Muscle of leg (tissue), 16 donors: Measurements from ENCODE around the gene MR1. TPM values are rescaled to one million over a fixed set of nuclear protein-coding genes. Genes with fewer than 3 reads are reported as not detected.

Experiments used
- DNase-seq: peaks from one replicate; pipeline ENCODE4 v3.0.0; 2013
- H3K27ac ChIP-seq: one replicate; pipeline ENCODE4 v1.5.1; 2013; ENCODE audit warnings: mild to moderate bottlenecking, low read length, control low read depth
- H3K27me3 ChIP-seq: one replicate; pipeline ENCODE4 v1.6.1; 2013; ENCODE audit warnings: low read length; ENCODE audit not compliant: control insufficient read depth, insufficient read depth
- H3K36me3 ChIP-seq: one replicate; pipeline ENCODE4 v1.6.1; 2013; ENCODE audit warnings: low read length; ENCODE audit not compliant: control insufficient read depth, insufficient read depth
- H3K4me1 ChIP-seq: one replicate; pipeline ENCODE4 v1.6.1; 2013; ENCODE audit warnings: low read length; ENCODE audit not compliant: control insufficient read depth, insufficient read depth
- H3K4me3 ChIP-seq: one replicate; pipeline ENCODE4 v1.5.1; 2013; ENCODE audit warnings: low read length, control low read depth
- H3K9me3 ChIP-seq: replicated peaks from 2 replicates; pipeline ENCODE4 v1.6.1; 2013; ENCODE audit warnings: low read depth, low read length; ENCODE audit not compliant: control insufficient read depth
- WGBS: methylation state at CpG from one replicate; pipeline ENCODE4 v1.1.5; 2013; ENCODE audit warnings: missing lambda C conversion rate; ENCODE audit not compliant: insufficient coverage; 5-methylcytosine and 5-hydroxymethylcytosine counted together
- long read RNA-seq, 11 donors: transcript quantifications; one replicate each; lab custom pipeline, GENCODE V29; 2026
- polyA plus RNA-seq, 8 donors: library from polyadenylated mRNA; unstranded; fragments of 120-200 nt; gene quantifications; one replicate each; pipeline versions ENCODE4 v1.2.1 to v1.2.3, GENCODE V29; 2013; ENCODE audit warnings: inconsistent platforms in 1 of 8, low replicate concordance in 1 of 8; ENCODE audit not compliant: insufficient read length in 8 of 8, insufficient read depth in 1 of 8
- total RNA-seq: library from RNA; stranded (reverse); fragments of 120-200 nt; gene quantifications from one replicate; pipeline ENCODE4 v1.2.4, GENCODE V29; 2013

The MR1 gene
- total RNA-seq = 6.3 TPM
- 1 to 10 TPM; 3.2 to 5.6 (median 4.1) TPM for polyA plus RNA-seq
- long read RNA-seq, donor 1, partial matches to known transcripts = 0 of 1 reads
- long read RNA-seq, donor 1, other reads (novel, unspliced or antisense) = 0 of 1 reads
- long read RNA-seq, donor 2 = 0 reads
- long read RNA-seq, donor 3, full-length matches to known transcripts = 1 of 1 reads
- long read RNA-seq, donor 3, partial matches to known transcripts = 0 of 1 reads
- long read RNA-seq, donor 3, other reads (novel, unspliced or antisense) = 0 of 1 reads
- long read RNA-seq, donor 4, partial matches to known transcripts = 0 of 2 reads
- long read RNA-seq, donor 4, other reads (novel, unspliced or antisense) = 0 of 2 reads
- long read RNA-seq, donor 5, full-length matches to known transcripts = 6 of 6 reads
- long read RNA-seq, donor 5, partial matches to known transcripts = 0 of 6 reads
- long read RNA-seq, donor 5, other reads (novel, unspliced or antisense) = 0 of 6 reads
- long read RNA-seq, donor 6, partial matches to known transcripts = 0 of 1 reads
- long read RNA-seq, donor 6, other reads (novel, unspliced or antisense) = 0 of 1 reads
- long read RNA-seq, donor 7, partial matches to known transcripts = 0 of 4 reads
- long read RNA-seq, donor 7, other reads (novel, unspliced or antisense) = 0 of 4 reads
- long read RNA-seq, donor 8, full-length matches to known transcripts = 2 of 2 reads
- long read RNA-seq, donor 8, partial matches to known transcripts = 0 of 2 reads
- long read RNA-seq, donor 8, other reads (novel, unspliced or antisense) = 0 of 2 reads
- long read RNA-seq, donor 9, full-length matches to known transcripts = 1 of 1 reads
- long read RNA-seq, donor 9, partial matches to known transcripts = 0 of 1 reads
- long read RNA-seq, donor 9, other reads (novel, unspliced or antisense) = 0 of 1 reads
- long read RNA-seq, donor 10, partial matches to known transcripts = 0 of 1 reads
- long read RNA-seq, donor 10, other reads (novel, unspliced or antisense) = 0 of 1 reads
- long read RNA-seq, donor 11, partial matches to known transcripts = 0 of 1 reads
- long read RNA-seq, donor 11, other reads (novel, unspliced or antisense) = 0 of 1 reads

GRCh38 chr1:181033799-181034451 lies at the start of gene MR1:
Gene MR1, plus strand, starts transcription at chr1:181033983. Its CDS starts 25 bp downstream, at chr1:181034008.
- WGBS = 0% methylated on average over 1 of the region's 9 CpGs
- Histone ChIP-seq H3K4me1 (peaks cover 10% of the 10 kb centered on the region), H3K27ac (peak within 1 kb of the TSS; percentile 87), H3K9me3 (no peaks in the 10 kb centered on the region), H3K27me3 (no peaks in the 10 kb centered on the region), H3K4me3 (peak within 1 kb of the TSS; percentile 39), H3K36me3 (no peaks in the 10 kb centered on the region)
- peak; percentile 96 for DNase-seq

DNA sequence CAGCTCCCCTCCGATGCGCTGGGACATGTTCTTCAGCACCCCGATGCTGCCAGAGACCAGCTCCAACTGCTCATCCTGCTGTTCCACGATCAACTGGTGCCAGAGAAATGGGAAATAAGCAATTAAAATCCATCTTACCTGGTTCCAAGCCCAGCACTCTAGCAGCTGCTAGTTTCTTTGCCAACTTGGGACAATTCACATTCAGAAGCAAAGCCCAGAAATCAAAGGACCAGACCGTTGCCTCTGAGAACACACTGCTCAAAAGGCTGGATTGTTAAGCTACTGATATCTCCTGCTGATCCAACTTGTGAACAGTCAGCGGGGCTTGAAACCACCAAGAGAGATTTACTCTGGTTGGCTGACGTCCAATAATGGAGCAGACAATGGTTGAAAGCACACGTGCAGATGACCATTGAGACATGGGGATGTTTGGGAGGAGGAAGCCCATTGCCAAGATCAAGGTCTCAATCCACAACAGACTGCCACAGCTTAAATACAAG lies 45.5 kb upstream of the MR1 start:
- H3K27me3 ChIP-seq = no peaks in the 10 kb centered on the region
- H3K9me3 ChIP-seq = no peaks in the 10 kb centered on the region
- DNase-seq = peak; percentile 67
- no peak overlapping the region for H3K4me3 ChIP-seq
- H3K4me1 ChIP-seq = peaks cover 4% of the 10 kb centered on the region
- 45% methylated on average over 6 of the region's 8 CpGs for WGBS
- no peak overlapping the region for H3K27ac ChIP-seq
- H3K36me3 ChIP-seq = peaks cover 65% of the 10 kb centered on the region

GRCh38 chr1:180994262-180994661 lies 39.5 kb upstream of the MR1 start:
- no peaks in the 10 kb centered on the region for H3K4me1 ChIP-seq
- no peak overlapping the region for H3K4me3 ChIP-seq
- no peak overlapping the region for H3K27ac ChIP-seq
- no CpG with 5 or more reads among the region's 3 CpGs for WGBS
- H3K9me3 ChIP-seq = no peaks in the 10 kb centered on the region
- peaks cover 32% of the 10 kb centered on the region for H3K36me3 ChIP-seq
- no peak for DNase-seq
- H3K27me3 ChIP-seq = no peaks in the 10 kb centered on the region

GRCh38 chr1:180997843-180998504 lies 35.8 kb upstream of the MR1 start:
- no peak for DNase-seq
- H3K27ac ChIP-seq = no peak overlapping the region
- peaks cover 17% of the 10 kb centered on the region for H3K36me3 ChIP-seq
- no peak overlapping the region for H3K4me3 ChIP-seq
- H3K9me3 ChIP-seq = no peaks in the 10 kb centered on the region
- H3K27me3 ChIP-seq = no peaks in the 10 kb centered on the region
- H3K4me1 ChIP-seq = no peaks in the 10 kb centered on the region
- WGBS = 100% methylated on average over 1 of the region's 4 CpGs

GRCh38 chr1:181001091-181001780 lies 32.5 kb upstream of the MR1 start:
- 100% methylated on average over 1 of the region's 7 CpGs for WGBS

GRCh38 chr1:181002582-181003172 lies 31.1 kb upstream of the MR1 start:
- Histone ChIP-seq H3K4me3 (no peak overlapping the region), H3K9me3 (no peaks in the 10 kb centered on the region), H3K4me1 (no peaks in the 10 kb centered on the region), H3K27ac (no peak overlapping the region), H3K27me3 (no peaks in the 10 kb centered on the region), H3K36me3 (peaks cover 26% of the 10 kb centered on the region)
- WGBS = 100% methylated on average over 1 of the region's 3 CpGs
- no peak for DNase-seq

More at GRCh38 chr1:181001091-181001780, 32.5 kb upstream of the MR1 start:
- peaks cover 29% of the 10 kb centered on the region for H3K36me3 ChIP-seq
- H3K27me3 ChIP-seq = no peaks in the 10 kb centered on the region
- no peaks in the 10 kb centered on the region for H3K9me3 ChIP-seq
- no peak overlapping the region for H3K4me3 ChIP-seq
- H3K27ac ChIP-seq = no peak overlapping the region
- DNase-seq = no peak
- no peaks in the 10 kb centered on the region for H3K4me1 ChIP-seq

DNA sequence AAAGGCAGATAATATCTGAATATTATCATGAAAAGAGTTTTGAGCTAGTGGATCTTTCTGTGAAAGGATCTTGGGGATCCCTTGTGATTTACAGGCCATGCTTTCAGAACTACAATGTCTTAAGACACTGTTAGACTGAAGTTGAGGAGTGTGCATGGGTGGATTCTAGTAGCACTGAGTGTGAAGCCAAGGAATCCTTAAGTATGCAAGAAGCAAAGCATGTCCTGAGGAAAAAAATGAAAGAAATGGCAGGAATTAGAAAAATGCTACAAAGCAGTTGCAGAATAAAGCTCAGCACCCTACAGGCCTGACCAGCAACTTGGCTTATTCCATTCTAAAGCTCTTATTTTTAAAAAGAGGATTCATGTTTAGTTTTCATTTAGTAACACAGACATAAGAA lies 23.0 kb upstream of the MR1 start:
- DNase-seq = peak; percentile 45
- Histone ChIP-seq H3K9me3 (no peaks in the 10 kb centered on the region), H3K36me3 (no peaks in the 10 kb centered on the region), H3K4me3 (no peak overlapping the region), H3K27ac (no peak overlapping the region), H3K4me1 (no peaks in the 10 kb centered on the region), H3K27me3 (no peaks in the 10 kb centered on the region)

DNA sequence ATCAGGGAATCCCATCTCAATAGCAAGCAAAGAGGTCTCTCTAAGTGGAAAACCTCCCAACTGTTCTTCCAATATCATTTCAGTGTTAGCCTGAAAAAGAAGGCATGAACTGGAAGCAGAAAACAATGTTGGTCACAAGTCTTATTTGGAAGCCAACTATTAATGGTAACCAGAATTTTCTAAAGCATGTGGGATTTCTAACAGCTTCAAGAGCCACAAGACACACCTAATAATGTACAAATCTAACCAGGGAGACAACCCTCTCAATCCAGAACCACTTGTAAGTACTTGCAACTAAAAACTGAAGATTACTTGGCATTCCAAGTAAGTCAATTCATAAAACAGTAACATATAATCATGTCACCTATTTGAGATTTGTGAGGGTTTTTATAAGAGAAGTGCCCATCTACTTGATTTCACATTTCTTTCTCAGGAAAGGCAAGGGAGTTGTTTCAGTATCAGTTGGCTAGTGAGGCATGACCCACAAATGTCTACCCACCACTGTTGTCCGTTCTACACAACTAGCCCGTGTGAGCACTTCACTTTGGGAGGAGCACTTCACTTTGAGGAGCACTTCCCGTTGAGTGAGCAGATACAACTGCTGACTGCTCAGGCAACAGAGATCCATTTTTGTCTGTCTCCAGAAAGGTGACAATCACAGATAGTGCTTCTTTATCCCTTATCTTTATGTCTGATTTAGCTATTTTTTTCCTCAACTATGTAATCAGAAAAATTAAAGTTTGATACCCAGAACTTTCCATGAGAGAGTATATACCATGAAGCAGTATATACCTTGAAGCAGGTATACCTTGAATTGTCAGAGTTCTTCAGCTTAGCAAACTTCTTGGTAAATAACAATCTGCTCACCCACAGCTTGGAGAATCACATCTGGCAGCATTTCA lies 22.2 kb upstream of the MR1 start:
- Histone ChIP-seq H3K27me3 (no peaks in the 10 kb centered on the region), H3K9me3 (no peaks in the 10 kb centered on the region), H3K36me3 (no peaks in the 10 kb centered on the region), H3K4me1 (no peaks in the 10 kb centered on the region), H3K27ac (no peak overlapping the region), H3K4me3 (no peak overlapping the region)
- peak; percentile 36 for DNase-seq
- 50% methylated on average over 1 of the region's 3 CpGs for WGBS
